ENCODE measurements around the gene CDH5.

The CDH5 gene

GRCh38 chr16:66353055-66353454, 13.4 kb upstream of the CDH5 start:
- TF ChIP-seq, protein P1, sequence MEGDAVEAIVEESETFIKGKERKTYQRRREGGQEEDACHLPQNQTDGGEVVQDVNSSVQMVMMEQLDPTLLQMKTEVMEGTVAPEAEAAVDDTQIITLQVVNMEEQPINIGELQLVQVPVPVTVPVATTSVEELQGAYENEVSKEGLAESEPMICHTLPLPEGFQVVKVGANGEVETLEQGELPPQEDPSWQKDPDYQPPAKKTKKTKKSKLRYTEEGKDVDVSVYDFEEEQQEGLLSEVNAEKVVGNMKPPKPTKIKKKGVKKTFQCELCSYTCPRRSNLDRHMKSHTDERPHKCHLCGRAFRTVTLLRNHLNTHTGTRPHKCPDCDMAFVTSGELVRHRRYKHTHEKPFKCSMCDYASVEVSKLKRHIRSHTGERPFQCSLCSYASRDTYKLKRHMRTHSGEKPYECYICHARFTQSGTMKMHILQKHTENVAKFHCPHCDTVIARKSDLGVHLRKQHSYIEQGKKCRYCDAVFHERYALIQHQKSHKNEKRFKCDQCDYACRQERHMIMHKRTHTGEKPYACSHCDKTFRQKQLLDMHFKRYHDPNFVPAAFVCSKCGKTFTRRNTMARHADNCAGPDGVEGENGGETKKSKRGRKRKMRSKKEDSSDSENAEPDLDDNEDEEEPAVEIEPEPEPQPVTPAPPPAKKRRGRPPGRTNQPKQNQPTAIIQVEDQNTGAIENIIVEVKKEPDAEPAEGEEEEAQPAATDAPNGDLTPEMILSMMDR (conservative IDR thresholded peaks at IDR 0.05; ENCODE audit: low read depth): no peak
- ChIA-PET POLR2A (ENCODE audit: low non-redundant PET) (no interaction called here), CTCF (no interaction called here)
- H3K27ac ChIP-seq: no peak overlapping the region
- no peak for DNase-seq (ENCODE audit: low spot score)

DNA sequence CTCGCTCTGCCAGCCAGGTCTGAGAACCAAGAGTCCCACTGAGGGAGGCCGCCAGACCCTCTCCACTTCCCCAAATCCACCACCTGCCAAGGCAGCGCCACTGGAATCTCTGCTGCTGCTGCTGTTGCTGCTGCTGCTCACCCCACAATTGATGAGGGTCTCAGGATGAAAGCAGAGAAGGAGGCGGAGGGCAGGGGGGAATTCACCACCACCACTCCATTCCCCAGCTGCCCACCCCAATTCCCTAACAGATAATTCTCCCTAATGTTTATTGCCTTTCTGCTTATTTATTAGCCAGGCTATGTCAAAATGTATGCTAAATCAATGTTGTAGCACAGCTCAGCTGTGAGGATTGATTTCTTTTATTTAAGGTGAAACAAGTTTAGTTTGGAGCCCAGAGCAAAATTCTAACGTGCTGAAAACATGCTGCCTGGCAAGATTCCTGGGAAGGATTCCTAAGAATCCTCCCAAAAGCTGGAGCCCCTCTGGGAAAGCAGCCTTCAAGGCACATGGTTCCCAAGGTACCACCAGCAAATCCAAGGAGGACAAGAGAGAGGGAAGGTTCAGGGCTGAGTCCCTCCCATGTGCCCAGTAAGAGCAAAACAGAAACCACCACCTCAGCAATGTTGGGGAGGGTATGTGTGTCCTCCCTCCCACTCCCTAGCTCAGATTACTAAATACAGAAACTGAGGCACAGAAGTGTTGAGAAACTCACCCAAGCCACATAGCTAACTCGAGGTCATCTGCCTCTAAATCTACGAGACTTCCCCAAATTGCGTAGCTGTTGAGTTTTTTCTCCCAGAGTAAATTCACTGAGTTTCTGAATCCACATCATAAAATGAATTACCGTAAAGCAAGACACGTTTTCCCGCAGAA, 12.2 kb upstream of the CDH5 start:
- no peak overlapping the region for H3K27ac ChIP-seq
- TF ChIP-seq, protein P1 (conservative IDR thresholded peaks at IDR 0.05; ENCODE audit: low read depth): no peak
- ChIA-PET CTCF (interaction anchor here (0.7 kb wide), 1 partner anchor 515 kb away, joined by 3 read pairs; no protein-coding TSS in a partner anchor), POLR2A (ENCODE audit: low non-redundant PET) (no interaction called here)
- DNase-seq (ENCODE audit: low spot score): no peak

GRCh38 chr16:66355526-66355925, 11.0 kb upstream of the CDH5 start:
- ChIA-PET POLR2A (ENCODE audit: low non-redundant PET) (no interaction called here), CTCF (interaction anchor here (0.6 to 0.9 kb wide), 2 partner anchors 90 to 127 kb away, joined by 3 read pairs; no protein-coding TSS in a partner anchor)
- DNase-seq (ENCODE audit: low spot score): no peak
- H3K27ac ChIP-seq: no peak overlapping the region
- TF ChIP-seq, protein P1 (conservative IDR thresholded peaks at IDR 0.05; ENCODE audit: low read depth): no peak

DNA sequence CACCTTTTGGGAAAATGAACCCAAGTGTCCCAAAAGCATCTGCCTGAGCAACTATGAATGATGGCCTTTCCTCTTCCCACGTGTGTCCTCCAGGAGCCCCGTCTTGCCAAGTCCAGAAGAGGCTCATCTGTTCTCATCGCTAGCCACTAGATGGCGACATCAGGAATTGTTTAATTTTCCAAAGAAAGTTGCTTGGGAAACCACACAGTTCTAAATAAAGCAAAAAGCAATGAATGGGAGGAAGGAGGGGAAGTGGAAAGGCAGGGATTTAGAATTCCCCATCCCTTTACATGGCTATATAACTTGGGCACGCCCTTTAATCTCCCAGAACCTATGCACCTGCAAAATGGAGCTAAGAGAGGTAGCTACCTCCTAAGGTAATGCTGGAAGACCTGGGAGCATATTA, 9.0 kb upstream of the CDH5 start:
- ChIA-PET CTCF (interaction anchor here (0.6 to 1.5 kb wide), 12 partner anchors 9 to 510 kb away, joined by 3 to 5 read pairs (median 4); partner anchors contain the start of gene CDH5), POLR2A (ENCODE audit: low non-redundant PET) (no interaction called here)
- TF ChIP-seq, protein P1 (conservative IDR thresholded peaks at IDR 0.05; ENCODE audit: low read depth): peak; percentile 81
- H3K27ac ChIP-seq: peak overlapping the region; percentile 89
- DNase-seq (ENCODE audit: low spot score): peak; percentile 74

- peak overlapping the region; percentile 89 for H3K27ac ChIP-seq
- TF ChIP-seq, protein P1 (conservative IDR thresholded peaks at IDR 0.05; ENCODE audit: low read depth): no peak
- POLR2A ChIA-PET (ENCODE audit: low non-redundant PET): no interaction called here
- CTCF ChIA-PET: interaction anchor here (1.0 to 1.5 kb wide), 5 partner anchors 14 to 510 kb away, joined by 3 to 5 read pairs (median 4); no protein-coding TSS in a partner anchor
- peak; percentile 24 for DNase-seq (ENCODE audit: low spot score)
Measured at GRCh38 chr16:66358231-66358630, 8.3 kb upstream of the CDH5 start.

DNA sequence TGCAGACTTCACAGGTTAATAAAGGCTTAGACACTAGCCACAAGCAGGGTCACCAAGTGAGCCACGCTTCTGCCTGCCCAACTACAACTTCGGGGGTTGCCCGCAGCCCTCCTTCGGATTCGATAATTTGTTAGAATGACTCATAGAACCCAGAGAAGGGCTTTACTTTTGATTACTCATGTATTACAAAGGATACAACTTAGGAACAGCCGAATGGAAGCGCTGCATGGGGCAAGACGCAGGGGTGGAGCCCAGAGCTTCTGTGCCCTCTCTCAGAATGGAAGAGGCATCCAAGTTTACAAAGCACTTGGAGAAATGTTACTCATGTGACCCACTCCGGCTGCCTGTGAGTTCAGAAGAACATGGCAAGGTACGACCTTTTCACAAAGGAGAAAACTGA, 7.5 kb upstream of the CDH5 start:
- H3K27ac ChIP-seq: peak overlapping the region; percentile 89
- CTCF ChIA-PET: interaction anchor here (0.7 kb wide), 1 partner anchor 184 kb away, joined by 3 read pairs; no protein-coding TSS in a partner anchor
- DNase-seq (ENCODE audit: low spot score): peak; percentile 78
- POLR2A ChIA-PET (ENCODE audit: low non-redundant PET): no interaction called here
- TF ChIP-seq, protein P1 (conservative IDR thresholded peaks at IDR 0.05; ENCODE audit: low read depth): no peak
